WI38 (cell line): ENCODE data around the gene FOXN3.

Source experiments
- H3K4me3 ChIP-seq: 2 replicates; pipeline ENCODE4 v1.5.1; 2011; ENCODE audit warnings: low read depth, mild to moderate bottlenecking, control low read depth, low read length
- CTCF ChIP-seq: IDR thresholded peaks from 2 replicates; pipeline ENCODE4 v1.5.1; 2012; ENCODE audit warnings: low read depth, mild to moderate bottlenecking, control low read depth, low read length

FOXN3 gene

DNA sequence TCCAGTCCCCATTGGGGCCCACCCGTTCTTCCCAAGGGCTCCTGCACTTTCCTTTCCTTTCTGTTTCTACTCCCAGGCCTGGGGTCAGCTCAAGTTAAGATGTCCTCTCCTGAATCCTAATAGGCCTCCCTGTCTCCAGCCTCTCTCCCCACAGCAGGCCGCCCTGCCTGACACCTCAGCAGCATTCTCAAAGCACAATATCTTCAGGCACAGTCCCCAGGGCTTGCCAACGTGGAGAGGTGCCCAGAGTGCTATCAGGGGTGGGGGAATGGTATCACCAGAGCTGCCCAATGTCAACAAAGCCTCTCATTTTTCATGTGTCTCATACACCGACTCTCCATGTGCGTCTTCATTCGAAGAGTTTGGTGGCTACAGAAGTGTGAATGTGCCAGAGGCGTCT, 123.0 kb downstream of the FOXN3 start:
- no peak for TF ChIP-seq CTCF
- H3K4me3 ChIP-seq, result no peak overlapping the region

GRCh38 chr14:89293314-89293916, 123.6 kb downstream of the FOXN3 start:
- no peak for TF ChIP-seq CTCF
- no peak overlapping the region for H3K4me3 ChIP-seq

- no peak overlapping the region for H3K4me3 ChIP-seq
- no peak for TF ChIP-seq CTCF
Measured at GRCh38 chr14:89292579-89293313, 124.3 kb downstream of the FOXN3 start.

DNA sequence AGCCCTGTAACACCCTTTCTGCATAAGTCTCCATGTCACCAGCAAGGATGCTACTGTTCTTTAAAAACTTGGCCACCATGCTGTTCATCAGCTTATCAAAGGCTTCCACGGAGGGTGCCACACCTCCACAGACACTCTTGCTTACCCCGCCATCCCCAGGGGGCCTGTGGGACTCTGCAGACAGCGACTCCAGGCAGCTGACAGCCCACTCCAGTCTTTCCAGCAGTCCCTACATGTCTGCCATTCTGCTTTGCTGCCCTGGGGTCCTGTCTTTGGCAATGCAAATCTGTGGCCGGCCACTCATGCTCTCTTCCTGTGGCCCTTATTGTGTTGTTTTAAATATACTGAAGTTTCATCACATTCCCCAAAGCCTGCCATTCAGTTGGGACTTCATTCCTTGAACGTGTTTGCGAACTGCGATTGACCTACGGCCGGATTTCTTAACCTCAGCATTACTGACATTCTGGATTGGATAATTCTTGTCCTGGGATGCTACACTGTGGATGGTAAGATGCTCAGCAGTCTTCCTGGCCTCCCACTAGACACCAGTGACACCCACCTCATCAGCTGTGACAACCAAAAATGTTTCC, 125.6 kb downstream of the FOXN3 start:
- TF ChIP-seq CTCF, result no peak
- no peak overlapping the region for H3K4me3 ChIP-seq

GRCh38 chr14:89290813-89291212, 126.2 kb downstream of the FOXN3 start:
- H3K4me3 ChIP-seq, result no peak overlapping the region
- TF ChIP-seq CTCF, result no peak

DNA sequence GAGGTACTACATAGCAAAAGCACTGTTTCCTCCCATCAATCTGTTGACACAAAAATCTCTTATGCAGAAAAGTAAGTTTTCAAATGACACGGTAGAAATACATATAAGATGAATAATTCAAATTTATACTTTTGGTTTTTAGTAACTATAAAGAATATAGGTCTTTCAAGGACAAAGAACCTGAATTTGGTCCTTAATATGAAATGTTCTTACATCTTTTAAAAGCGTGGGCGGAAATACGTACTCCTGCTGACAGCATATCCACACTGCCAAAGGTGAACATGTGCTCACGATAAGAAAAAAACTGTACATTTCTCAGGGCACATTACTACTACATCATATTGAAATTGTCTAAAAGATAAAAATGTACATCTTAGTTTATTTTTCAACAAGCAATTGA, 127.6 kb downstream of the FOXN3 start:
- TF ChIP-seq CTCF, result no peak
- H3K4me3 ChIP-seq, result no peak overlapping the region

DNA sequence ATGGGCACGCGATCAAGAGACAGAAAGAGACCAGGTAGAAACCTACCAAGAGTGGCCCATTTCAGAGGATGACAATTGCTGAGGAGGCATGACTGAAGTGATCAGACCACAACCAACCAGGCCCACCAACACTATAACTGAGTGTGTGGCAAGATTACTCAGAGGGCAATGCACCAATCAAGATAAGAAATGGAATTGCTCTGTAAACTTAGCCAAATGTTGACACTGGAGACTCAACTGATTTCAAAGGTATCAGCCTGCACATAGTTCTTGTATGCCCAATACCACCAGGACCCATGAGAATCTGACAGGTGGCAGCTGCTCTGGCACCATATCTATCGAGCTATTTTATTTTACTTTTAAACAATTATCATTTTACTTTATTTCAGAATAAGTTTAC, 128.9 kb downstream of the FOXN3 start:
- H3K4me3 ChIP-seq, result no peak overlapping the region
- TF ChIP-seq CTCF, result no peak
